ENCODE data around the gene IFT88. TPM values are rescaled to one million over a fixed set of nuclear protein-coding genes. Genes with fewer than 3 reads are reported as not detected.
A peak's percentile ranks its signal among the peaks of the same experiment; 100 is the strongest.

IFT88 gene
- total and polyA plus RNA-seq, 9 of the 15 experiments (the other 6 are each of a cell fraction or from before 2014, with no cell fraction given): 8.3 to 13.5 (median 10.0) TPM

DNA sequence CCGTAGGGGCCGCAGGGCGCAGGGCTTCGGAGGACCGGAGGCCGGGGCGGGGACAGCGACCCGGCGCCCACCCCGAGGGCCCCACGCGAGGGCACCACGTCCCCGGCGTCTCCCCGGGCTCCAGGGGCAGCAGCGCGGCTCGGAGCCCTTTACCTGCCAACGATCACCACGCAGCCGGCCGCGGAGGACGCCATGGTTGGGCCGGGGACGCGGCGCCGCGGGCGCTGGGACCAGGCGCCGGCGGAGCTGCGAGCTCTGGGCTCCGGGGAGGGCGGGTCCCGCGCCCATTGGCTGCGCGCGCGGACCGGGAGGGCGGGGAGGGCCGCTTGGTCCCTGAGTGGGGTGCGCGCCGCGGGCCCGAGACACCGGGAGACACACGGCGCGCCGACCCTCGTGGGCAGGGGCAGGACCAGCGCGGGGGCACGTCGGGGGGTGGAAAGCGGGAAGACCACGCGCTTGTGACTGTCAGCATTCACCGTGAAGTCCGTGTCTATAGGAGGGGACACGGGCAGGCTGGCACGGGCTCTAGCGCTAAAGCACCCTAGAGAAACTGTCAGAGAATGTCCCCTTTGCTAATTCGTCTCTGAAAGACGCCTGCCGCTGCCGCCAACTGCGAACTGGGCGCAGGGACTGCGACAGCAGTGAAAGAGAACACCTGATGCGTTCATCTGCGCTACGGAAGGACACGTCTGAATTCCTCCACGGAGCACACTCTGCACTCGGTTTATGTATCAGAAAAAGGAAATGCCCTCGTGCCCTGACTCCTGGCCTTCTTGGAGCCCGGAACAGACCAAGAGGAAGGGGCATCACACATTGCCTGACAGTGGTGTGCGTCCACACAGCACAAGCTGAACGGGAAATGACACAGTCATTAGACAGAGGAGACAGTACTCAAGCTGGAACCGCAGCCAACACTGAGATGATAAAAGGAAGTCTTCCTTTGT, 41.1 kb upstream of the IFT88 start, which contains the start of gene CRYL1 (continued):
- TF ChIP-seq, protein P1, sequence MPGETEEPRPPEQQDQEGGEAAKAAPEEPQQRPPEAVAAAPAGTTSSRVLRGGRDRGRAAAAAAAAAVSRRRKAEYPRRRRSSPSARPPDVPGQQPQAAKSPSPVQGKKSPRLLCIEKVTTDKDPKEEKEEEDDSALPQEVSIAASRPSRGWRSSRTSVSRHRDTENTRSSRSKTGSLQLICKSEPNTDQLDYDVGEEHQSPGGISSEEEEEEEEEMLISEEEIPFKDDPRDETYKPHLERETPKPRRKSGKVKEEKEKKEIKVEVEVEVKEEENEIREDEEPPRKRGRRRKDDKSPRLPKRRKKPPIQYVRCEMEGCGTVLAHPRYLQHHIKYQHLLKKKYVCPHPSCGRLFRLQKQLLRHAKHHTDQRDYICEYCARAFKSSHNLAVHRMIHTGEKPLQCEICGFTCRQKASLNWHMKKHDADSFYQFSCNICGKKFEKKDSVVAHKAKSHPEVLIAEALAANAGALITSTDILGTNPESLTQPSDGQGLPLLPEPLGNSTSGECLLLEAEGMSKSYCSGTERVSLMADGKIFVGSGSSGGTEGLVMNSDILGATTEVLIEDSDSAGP (CRISPR knock-in tag; IDR thresholded peaks at IDR 0.05): no peak
- TF ChIP-seq ZFX (CRISPR knock-in tag; IDR thresholded peaks at IDR 0.05): peak; percentile 69; the same call in 1 of the 2 replicates
- TF ChIP-seq, protein P2, sequence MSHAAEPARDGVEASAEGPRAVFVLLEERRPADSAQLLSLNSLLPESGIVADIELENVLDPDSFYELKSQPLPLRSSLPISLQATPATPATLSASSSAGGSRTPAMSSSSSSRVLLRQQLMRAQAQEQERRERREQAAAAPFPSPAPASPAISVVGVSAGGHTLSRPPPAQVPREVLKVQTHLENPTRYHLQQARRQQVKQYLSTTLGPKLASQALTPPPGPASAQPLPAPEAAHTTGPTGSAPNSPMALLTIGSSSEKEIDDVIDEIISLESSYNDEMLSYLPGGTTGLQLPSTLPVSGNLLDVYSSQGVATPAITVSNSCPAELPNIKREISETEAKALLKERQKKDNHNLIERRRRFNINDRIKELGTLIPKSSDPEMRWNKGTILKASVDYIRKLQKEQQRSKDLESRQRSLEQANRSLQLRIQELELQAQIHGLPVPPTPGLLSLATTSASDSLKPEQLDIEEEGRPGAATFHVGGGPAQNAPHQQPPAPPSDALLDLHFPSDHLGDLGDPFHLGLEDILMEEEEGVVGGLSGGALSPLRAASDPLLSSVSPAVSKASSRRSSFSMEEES (CRISPR knock-in tag; IDR thresholded peaks at IDR 0.05): no peak
- TF ChIP-seq RBBP5 (IDR thresholded peaks at IDR 0.05; ENCODE audit: borderline replicate concordance, insufficient read depth, low read length, poor library complexity, severe bottlenecking): peak; percentile 72
- no peak for TF ChIP-seq KAT8 (IDR thresholded peaks at IDR 0.05; ENCODE audit: low read depth)
- TF ChIP-seq TCF3 (CRISPR knock-in tag; IDR thresholded peaks at IDR 0.05): no peak
- TF ChIP-seq, protein P3, sequence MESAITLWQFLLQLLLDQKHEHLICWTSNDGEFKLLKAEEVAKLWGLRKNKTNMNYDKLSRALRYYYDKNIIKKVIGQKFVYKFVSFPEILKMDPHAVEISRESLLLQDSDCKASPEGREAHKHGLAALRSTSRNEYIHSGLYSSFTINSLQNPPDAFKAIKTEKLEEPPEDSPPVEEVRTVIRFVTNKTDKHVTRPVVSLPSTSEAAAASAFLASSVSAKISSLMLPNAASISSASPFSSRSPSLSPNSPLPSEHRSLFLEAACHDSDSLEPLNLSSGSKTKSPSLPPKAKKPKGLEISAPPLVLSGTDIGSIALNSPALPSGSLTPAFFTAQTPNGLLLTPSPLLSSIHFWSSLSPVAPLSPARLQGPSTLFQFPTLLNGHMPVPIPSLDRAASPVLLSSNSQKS (CRISPR knock-in tag; IDR thresholded peaks at IDR 0.05): no peak
- 0 out of 2 replicates have a peak, but pooled peaks have one; percentile 72 for TF ChIP-seq MTA1 (IDR thresholded peaks at IDR 0.05; ENCODE audit: borderline replicate concordance)
- no peak for TF ChIP-seq HDGF (IDR thresholded peaks at IDR 0.05)
- TF ChIP-seq, protein P4, sequence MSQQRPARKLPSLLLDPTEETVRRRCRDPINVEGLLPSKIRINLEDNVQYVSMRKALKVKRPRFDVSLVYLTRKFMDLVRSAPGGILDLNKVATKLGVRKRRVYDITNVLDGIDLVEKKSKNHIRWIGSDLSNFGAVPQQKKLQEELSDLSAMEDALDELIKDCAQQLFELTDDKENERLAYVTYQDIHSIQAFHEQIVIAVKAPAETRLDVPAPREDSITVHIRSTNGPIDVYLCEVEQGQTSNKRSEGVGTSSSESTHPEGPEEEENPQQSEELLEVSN (IDR thresholded peaks at IDR 0.05; ENCODE audit: borderline replicate concordance in 1 of 2, extremely low read depth in 1 of 2, insufficient read depth in 1 of 2, insufficient read length in 1 of 2, low read depth in 1 of 2, low read length in 1 of 2, poor library complexity in 1 of 2, severe bottlenecking in 1 of 2): peak; percentile 62 to 73
- TF ChIP-seq ZNF224 (CRISPR knock-in tag; IDR thresholded peaks at IDR 0.05): no peak
- no peak for TF ChIP-seq ZNF134 (CRISPR knock-in tag; conservative IDR thresholded peaks at IDR 0.05)
- TF ChIP-seq NEUROD1 (IDR thresholded peaks at IDR 0.05; ENCODE audit: borderline replicate concordance, low read depth, low read length, partially characterized antibody): no peak
- no peak for TF ChIP-seq TRIM24 (IDR thresholded peaks at IDR 0.05)

Measured in K562 (cell line).